Measurements from ENCODE around the gene RNASEH2B.
A peak's percentile ranks its signal among the peaks of the same experiment; 100 is the strongest.

Gene RNASEH2B, protein sequence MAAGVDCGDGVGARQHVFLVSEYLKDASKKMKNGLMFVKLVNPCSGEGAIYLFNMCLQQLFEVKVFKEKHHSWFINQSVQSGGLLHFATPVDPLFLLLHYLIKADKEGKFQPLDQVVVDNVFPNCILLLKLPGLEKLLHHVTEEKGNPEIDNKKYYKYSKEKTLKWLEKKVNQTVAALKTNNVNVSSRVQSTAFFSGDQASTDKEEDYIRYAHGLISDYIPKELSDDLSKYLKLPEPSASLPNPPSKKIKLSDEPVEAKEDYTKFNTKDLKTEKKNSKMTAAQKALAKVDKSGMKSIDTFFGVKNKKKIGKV

DNA sequence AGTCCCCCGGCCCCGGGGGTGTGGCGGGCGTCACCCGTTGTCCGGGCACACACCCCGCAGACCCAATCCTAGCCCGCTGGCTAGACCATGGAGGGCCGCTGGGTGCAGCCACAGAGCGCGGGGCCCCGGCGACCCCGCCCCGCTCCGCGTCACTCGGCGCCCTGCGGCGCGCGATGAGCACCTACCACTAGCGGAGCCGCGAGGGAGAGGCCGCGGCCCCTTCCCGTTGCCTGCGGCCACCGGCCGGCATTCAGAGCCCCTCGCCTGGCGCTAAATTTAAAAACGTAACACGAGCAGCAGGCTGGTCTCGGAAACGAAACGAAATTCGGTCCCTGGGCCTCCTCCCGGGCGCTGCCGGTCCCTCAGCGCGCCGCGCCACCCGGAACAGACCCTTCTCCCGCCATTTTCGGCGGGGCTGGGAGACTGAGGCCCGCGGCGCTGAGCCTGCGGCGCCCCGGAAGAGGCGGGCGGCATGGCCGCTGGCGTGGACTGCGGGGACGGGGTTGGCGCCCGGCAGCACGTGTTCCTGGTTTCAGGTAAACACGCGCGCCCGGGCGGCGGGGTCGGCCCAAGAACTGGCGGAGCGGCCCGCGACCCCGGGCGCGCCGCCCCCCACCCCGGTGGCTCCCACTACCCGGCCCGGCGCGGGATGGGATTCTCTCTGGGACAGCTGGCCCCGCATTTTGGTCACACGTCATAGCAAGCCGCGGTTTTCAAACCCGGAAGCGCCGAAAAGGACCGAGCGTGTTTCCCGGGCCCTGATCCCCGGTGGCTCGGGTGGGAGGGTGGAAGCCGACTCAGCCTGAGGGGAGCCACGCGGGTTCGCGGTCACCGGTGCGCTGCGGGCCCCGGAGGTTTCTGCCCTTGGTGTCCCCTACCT is at the start of gene RNASEH2B:
Gene RNASEH2B, plus strand, starts transcription at position 187 of the 880 bp plus-strand sequence. Its CDS starts 286 bp downstream, at position 473.
- peak; percentile 61 for DNase-seq

GRCh38 chr13:50864492-50864891 is 45.1 kb upstream of the RNASEH2B start:
- no peak for DNase-seq

DNA sequence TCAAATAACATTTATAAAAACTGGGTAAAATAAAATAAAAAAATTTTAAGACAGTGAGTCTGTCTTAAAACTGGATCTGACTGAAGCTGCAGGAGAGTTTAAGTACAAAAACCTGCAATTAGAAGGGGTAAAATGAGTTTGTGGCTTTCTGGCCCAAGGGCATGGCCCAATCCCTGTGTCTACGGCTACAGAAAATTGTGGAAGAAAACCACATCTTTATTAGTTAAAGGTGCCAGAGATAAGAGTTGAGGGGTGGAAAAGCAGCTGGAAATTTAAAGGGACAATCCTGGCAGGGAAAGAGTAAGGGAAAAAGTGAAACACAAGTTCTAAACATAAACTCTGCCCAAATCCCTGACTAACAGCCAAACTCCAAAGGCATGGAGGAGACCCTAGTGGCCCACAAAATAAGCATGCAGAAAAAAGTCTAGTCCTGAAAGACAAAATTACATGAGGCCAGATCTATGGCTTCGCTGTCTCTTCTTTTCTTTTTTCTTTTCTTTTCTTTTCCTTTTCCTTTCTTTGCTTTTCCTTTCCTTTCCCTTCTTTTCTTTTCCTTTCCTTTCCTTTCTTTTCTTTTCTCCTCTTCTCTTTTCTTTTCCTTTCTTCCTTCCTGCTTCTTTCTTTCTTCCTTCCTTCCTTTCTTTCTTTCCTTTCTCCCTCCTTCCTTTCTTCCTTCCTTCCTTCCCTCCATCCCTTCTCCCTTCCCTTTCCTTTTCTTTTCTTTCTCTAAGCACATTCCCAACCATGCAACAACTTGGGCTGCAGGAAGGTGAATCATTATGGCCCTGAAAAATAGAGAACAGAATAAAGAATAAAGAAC is 42.6 kb upstream of the RNASEH2B start:
- no peak for DNase-seq

GRCh38 chr13:50867637-50867945 is 42.0 kb upstream of the RNASEH2B start:
- no peak for DNase-seq

DNA sequence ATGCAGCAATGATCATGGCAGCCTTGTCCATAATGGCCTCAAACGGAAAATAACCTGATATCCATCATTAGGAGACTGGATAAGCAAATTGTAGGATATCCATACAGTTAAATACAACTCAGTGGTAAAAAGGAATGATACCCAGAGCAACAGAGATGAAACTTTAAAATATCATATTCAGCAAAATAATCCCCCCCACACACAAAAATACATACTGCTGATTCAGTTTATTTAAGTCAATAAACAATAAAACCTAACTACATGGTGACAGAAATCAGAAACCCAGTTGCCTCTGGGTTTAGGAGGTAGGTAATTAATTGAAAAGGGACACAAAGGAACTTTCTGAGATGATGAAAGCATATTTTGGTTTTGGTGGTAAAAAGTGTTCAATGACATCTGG is 38.2 kb upstream of the RNASEH2B start:
- no peak for DNase-seq

- no peak for DNase-seq
Observed at GRCh38 chr13:50873467-50873866, 36.1 kb upstream of the RNASEH2B start.

DNA sequence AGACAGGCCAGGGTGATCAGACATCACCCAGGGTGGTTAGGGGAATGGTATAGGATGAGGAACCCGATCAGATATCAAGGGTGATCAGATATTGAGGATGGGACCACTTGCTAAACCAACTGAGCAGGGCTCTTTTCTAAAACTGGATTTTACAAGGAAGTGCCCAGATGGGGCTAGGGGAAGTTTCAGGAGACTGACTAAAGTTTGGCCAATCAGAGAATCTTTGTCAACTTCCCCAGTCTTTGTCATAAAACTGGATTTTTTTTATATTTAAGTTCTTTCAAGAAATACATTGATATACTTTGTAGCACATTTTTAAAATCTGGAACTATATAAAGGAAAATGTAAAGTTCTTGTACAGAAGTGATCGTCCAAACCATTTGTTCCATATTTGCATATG is 35.6 kb upstream of the RNASEH2B start:
- DNase-seq: no peak

GRCh38 chr13:50882816-50883435 is 26.7 kb upstream of the RNASEH2B start:
- DNase-seq: no peak

DNA sequence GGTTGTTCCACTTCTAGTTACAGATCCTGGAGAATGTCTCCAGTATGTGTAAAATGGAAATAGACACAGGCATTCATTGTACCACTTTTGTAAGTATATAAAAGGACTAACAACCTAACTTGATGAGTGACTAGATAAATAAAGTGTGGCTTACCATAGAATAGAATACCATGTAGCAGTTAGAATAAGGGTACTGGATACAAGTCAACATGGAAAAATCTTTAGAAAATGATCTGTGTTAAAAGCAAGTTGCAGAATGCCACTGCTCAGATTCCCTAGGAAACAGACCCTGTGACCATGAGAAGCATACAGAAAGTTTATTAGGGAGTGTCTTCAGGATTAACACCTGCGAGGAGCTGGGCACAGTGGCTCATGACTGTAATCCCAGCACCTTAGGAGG is 25.9 kb upstream of the RNASEH2B start:
- no peak for DNase-seq

- DNase-seq: no peak
Observed at GRCh38 chr13:50884265-50884664, 25.3 kb upstream of the RNASEH2B start.

DNA sequence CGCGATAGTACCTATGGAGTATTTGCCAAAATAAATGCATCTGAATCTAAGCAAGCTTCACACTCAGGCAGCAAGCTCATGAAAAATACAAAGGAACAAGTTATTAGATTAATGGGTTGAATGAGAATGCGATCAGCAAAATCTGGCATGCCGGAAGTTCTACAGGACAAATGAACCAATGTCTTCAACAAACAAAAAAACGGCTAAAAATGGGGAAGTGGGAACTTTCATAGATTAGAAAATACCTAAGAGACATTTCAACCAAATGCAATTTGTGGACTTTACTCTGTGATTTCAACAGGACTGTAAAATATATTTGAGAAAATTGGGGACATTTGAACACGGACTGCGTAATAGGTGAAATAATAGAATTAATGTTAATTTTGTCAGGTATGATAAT is 22.4 kb upstream of the RNASEH2B start:
- DNase-seq: no peak

DNA sequence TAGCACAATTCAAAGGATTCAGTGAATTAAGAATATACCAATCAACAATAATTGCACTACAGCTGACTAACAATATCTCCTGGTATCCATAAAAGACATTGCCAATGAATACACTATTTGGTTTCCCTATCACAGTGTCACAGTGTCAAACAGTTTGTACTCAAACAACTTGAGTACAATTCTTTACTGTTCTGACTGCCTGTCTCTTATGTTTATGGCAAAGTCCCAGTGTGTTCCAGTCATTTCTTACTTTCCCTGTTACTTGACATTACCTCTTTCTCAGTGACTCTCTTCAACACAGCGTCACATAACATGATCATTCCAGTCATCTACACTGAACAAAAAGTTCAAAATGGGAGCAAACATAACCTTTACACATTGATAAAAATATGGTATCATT is 21.2 kb upstream of the RNASEH2B start:
- no peak for DNase-seq

- no peak for DNase-seq
Observed at GRCh38 chr13:50889317-50889716, 20.3 kb upstream of the RNASEH2B start.

DNA sequence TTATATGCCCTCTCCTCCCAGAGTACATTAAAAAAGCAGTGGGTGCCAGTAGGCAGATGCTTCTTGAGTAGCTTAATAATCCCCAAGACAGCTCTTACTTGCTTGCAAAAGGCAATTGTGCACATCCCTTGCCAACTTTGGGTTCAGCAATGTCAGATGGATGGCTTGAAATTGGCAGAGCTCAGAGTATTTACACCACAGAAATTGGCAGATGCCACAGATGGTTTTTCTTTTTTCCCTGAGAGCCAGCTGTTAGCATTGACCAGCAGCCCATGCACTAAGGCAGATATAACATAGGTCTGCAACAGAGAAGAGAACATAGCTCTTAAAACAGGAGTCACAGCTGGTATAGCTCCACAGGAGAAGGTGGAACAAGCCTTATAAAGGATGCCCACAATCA is 18.4 kb upstream of the RNASEH2B start:
- DNase-seq: no peak

DNA sequence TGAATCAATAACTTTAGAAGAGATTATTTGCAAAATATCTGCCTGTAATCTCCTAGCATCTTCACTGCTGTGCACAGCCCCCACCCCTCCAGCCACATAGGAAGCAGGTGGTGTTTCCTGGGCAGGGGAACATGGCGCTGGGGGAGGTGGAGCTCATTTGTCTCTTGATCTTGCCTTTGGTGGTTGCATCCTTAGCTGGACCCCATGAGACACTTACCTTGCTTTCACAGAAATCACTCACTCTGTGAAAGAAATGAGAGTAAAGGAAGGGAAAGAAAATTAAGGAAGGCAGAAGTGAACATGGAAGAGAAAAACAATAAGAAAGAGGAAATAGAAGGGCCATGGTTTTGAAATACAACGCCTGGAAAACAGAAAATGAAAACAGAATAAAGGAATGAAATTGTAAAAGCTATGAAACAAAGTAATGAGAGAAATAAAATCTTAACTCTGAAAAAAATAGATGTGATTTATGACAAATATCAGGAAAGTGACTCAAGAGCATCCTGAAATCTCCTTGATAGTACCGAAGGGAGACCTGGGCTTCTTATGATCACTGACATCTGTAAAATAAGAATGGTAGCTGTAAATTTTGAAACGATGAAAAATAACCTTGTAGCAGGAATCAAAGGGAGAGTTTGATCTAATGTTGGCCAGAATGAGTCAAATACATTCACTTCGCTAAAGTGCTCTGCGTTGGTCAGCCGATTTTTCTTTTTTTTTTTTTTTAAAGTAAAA is 17.2 kb upstream of the RNASEH2B start:
- DNase-seq: no peak

DNA sequence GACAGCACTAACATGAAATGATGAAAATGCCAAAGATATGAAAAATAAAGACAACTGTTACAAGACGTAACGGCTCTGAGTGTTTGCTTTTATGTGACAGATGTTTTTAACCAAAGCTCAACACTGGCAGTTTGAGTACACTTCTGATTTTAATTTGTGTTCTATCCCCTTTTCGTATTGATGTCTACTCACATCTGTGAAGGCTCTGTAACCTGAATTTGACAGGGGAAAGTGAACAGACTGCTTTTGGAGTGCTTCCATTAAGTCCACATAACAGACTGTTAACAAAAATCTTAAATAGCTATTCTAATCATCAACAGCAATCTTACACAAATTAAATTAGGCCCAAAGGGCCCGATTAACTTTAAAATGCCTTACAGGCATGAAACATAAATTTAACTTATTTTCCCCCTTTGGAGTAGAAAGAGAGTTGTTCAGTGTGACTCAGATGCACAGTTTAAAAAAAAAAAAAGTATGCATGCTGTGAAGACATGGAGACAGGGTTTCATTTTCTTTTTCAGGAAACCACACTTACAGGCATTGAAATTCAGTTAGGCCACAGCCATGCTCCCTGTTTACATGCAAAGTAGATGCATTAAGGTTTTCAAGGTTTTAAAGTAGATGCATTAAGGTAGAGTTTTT is 16.3 kb upstream of the RNASEH2B start:
- no peak for DNase-seq

- DNase-seq: no peak
Observed at GRCh38 chr13:50894012-50894411, 15.6 kb upstream of the RNASEH2B start.

GRCh38 chr13:50894504-50894903 is 15.1 kb upstream of the RNASEH2B start:
- no peak for DNase-seq

DNA sequence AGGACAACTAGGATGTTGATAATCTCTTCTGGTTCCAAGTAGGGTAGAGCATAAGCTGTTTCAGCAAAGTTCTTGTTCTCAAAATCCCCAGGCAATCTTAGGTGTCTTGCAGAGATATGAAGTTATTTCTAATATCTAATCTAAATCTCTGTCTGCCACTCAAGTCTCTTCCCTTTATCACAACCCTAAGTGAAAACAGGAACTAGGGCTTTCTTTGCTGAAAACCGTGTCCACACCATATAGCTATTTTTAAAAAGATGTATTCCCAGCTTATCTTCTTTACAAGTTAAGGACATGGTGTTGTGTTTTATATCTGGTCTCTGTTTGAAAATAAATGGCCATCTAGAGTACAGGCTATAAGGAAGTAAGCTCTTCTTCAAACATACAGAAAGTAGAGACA is 11.3 kb upstream of the RNASEH2B start:
- no peak for DNase-seq

DNA sequence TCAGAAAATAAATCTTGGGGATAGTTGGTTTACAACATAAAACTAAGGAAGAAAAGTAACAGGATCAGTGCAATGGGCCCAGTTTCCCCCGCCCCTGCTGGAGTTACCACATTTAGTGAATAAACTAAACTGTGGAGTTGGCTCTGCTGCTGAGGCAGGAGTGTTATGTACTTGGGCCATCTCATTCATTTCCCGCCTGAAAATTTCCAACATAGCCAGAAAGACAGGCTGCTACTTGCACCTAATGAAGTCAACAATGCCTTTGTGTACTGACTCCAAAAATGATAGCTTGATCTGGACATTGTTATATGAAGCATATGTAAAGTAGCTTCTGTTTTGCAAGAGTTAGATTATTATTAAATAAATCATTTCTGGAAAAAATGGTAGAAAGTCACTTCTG is 7.9 kb upstream of the RNASEH2B start:
- DNase-seq: no peak

DNA sequence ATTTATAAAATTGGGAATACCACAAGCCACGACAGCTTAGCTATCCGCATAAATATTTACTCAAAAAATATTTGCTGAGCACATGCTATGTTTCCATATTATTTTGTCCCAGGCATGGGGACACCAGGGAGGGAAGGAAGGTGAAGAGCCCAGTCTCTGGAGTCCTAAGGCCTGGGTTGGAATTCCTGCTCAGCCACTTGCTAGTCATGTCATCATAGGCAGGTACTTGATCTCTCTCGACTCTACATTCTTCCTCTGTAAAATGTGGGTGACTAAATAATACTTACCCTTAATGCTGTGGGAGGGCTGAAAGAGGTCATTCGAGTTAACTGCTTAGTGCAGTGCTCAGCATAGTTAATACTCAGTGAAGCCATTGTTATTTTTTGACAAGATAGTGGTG is 4.3 kb upstream of the RNASEH2B start:
- DNase-seq: no peak

- DNase-seq: no peak
Observed at GRCh38 chr13:50907781-50908180, 1.8 kb upstream of the RNASEH2B start.
